GM21528 (cell line): Measurements from ENCODE around the gene CCNQ.

Experiments used
- ATAC-seq: cut with Tn5 transposase; IDR thresholded peaks from one replicate; pipeline ENCODE4 v1.9.1; 2021; ENCODE audit warnings: mild to moderate bottlenecking, moderate library complexity; ENCODE audit not compliant: unreplicated experiment, low FRiP score

CCNQ gene

GRCh38 chrX:153637121-153638040 lies 38.4 kb upstream of the CCNQ start:
- ATAC-seq: no peak

GRCh38 chrX:153636716-153637115 lies 37.8 kb upstream of the CCNQ start:
- no peak for ATAC-seq

- no peak for ATAC-seq
Measured at GRCh38 chrX:153635788-153636668, 37.1 kb upstream of the CCNQ start.

GRCh38 chrX:153635388-153635787 lies 36.4 kb upstream of the CCNQ start:
- ATAC-seq: no peak

GRCh38 chrX:153634832-153635231 lies 35.9 kb upstream of the CCNQ start:
- ATAC-seq: no peak

GRCh38 chrX:153634236-153634635 lies 35.3 kb upstream of the CCNQ start:
- no peak for ATAC-seq

GRCh38 chrX:153633607-153634180 lies 34.8 kb upstream of the CCNQ start:
- no peak for ATAC-seq

- no peak for ATAC-seq
Measured at GRCh38 chrX:153633048-153633447, 34.1 kb upstream of the CCNQ start.

- no peak for ATAC-seq
Measured at GRCh38 chrX:153632595-153632946, 33.6 kb upstream of the CCNQ start.

- ATAC-seq: no peak
Measured at GRCh38 chrX:153631907-153632594, 33.1 kb upstream of the CCNQ start.

GRCh38 chrX:153631346-153631745 lies 32.4 kb upstream of the CCNQ start:
- no peak for ATAC-seq

GRCh38 chrX:153628665-153629064 lies 29.7 kb upstream of the CCNQ start:
- ATAC-seq: no peak

GRCh38 chrX:153628129-153628528 lies 29.2 kb upstream of the CCNQ start:
- ATAC-seq: no peak

GRCh38 chrX:153627675-153628111 lies 28.8 kb upstream of the CCNQ start:
- no peak for ATAC-seq

GRCh38 chrX:153626863-153627674 lies 28.1 kb upstream of the CCNQ start:
- ATAC-seq: no peak

GRCh38 chrX:153626025-153626633 lies 27.2 kb upstream of the CCNQ start:
- no peak for ATAC-seq

- ATAC-seq: no peak
Measured at GRCh38 chrX:153625271-153626024, 26.5 kb upstream of the CCNQ start.
